Activated naive CD8-positive, alpha-beta T cell treated with anti-CD3 and anti-CD28 coated beads, Interleukin-2, amount 10 ng/mL, durations not matched to agents 7 days and 5 days (primary cell): ENCODE data around the gene PHOX2B. TPM values are rescaled to one million over a fixed set of nuclear protein-coding genes. Genes with fewer than 3 reads are reported as not detected.
"Not testable (repeated sequence)": the region's sequence is repeated elsewhere in the genome, so short reads cannot be mapped to it uniquely, and the experiment has no call there.

ENCODE experiments used
- ATAC-seq: fragments of 150-1000 bp; cut with Tn5 transposase; one replicate; pipeline ENCODE4 v1.10.0; 2021; ENCODE audit warnings: low read depth, moderate library complexity
- POLR2A ChIA-PET: fragments of 350-600 bp; sonication (Branson Sonifier 250); formaldehyde crosslinking; loops from one replicate; lab custom pipeline; 2021; ENCODE audit warnings: antibody characterized with exemption; lab: Charles Lee
- DNase-seq: peaks from one replicate; pipeline ENCODE4 v3.0.0; 2021
- H3K27ac Mint-ChIP-seq: one replicate; pipeline ENCODE4 v1.8.0; 2022; ENCODE audit warnings: mild to moderate bottlenecking, mixed read lengths
- H3K27me3 Mint-ChIP-seq: one replicate; pipeline ENCODE4 v1.8.0; 2022; ENCODE audit warnings: mild to moderate bottlenecking, moderate library complexity, mixed read lengths
- H3K36me3 Mint-ChIP-seq: one replicate; pipeline ENCODE4 v1.8.0; 2021; ENCODE audit warnings: mild to moderate bottlenecking, mixed read lengths
- H3K4me1 Mint-ChIP-seq: one replicate; pipeline ENCODE4 v1.8.0; 2021; ENCODE audit warnings: mixed read lengths
- H3K4me3 Mint-ChIP-seq: one replicate; pipeline ENCODE4 v1.8.0; 2022; ENCODE audit warnings: mild to moderate bottlenecking, moderate library complexity, mixed read lengths
- H3K9me3 Mint-ChIP-seq: one replicate; pipeline ENCODE4 v1.8.0; 2021; ENCODE audit warnings: mixed read lengths
- total RNA-seq, 2 experiments: library from RNA; stranded (reverse); gene quantifications; one replicate each; pipeline ENCODE4 v1.2.3, GENCODE V29; 2021

PHOX2B gene
- total RNA-seq, 2 experiments from 2014 or later = not detected

- POLR2A ChIA-PET = no interaction called here
- H3K27me3 Mint-ChIP-seq = peaks cover 58% of the 10 kb centered on the region
- H3K4me3 Mint-ChIP-seq = no peak overlapping the region
- DNase-seq = no peak
- H3K36me3 Mint-ChIP-seq = peaks cover 7% of the 10 kb centered on the region
- H3K4me1 Mint-ChIP-seq = no peaks in the 10 kb centered on the region
- ATAC-seq = no peak
- H3K9me3 Mint-ChIP-seq = peaks cover 6% of the 10 kb centered on the region
- H3K27ac Mint-ChIP-seq = peak overlapping the region; percentile 54
Measured at GRCh38 chr4:41744572-41745291, 3.8 kb downstream of the PHOX2B start.

- no peak overlapping the region for H3K27ac Mint-ChIP-seq
- peaks cover 6% of the 10 kb centered on the region for H3K9me3 Mint-ChIP-seq
- no peak for ATAC-seq
- H3K36me3 Mint-ChIP-seq = peaks cover 4% of the 10 kb centered on the region
- POLR2A ChIA-PET = no interaction called here
- no peak overlapping the region for H3K4me3 Mint-ChIP-seq
- peaks cover 27% of the 10 kb centered on the region for H3K27me3 Mint-ChIP-seq
- no peak for DNase-seq
- H3K4me1 Mint-ChIP-seq = no peaks in the 10 kb centered on the region
Measured at GRCh38 chr4:41741354-41741753, 7.2 kb downstream of the PHOX2B start.

GRCh38 chr4:41737491-41737890 lies 11.0 kb downstream of the PHOX2B start:
- H3K27ac Mint-ChIP-seq, POLR2A ChIA-PET, ATAC-seq, DNase-seq, H3K9me3 Mint-ChIP-seq, H3K36me3 Mint-ChIP-seq, H3K4me3 Mint-ChIP-seq, H3K4me1 Mint-ChIP-seq: not testable (repeated sequence)
- peaks cover 13% of the 10 kb centered on the region for H3K27me3 Mint-ChIP-seq

- no peaks in the 10 kb centered on the region for H3K4me1 Mint-ChIP-seq
- POLR2A ChIA-PET = no interaction called here
Measured at GRCh38 chr4:41734371-41734770, 14.2 kb downstream of the PHOX2B start.

GRCh38 chr4:41731569-41732126 lies 16.9 kb downstream of the PHOX2B start:
- Mint-ChIP-seq H3K36me3 (no peaks in the 10 kb centered on the region), H3K4me3 (no peak overlapping the region), H3K9me3 (no peaks in the 10 kb centered on the region), H3K4me1 (no peaks in the 10 kb centered on the region), H3K27ac (no peak overlapping the region), H3K27me3 (peaks cover 15% of the 10 kb centered on the region)
- POLR2A ChIA-PET = no interaction called here
- ATAC-seq (no peak), DNase-seq (no peak)

More at GRCh38 chr4:41734371-41734770, 14.2 kb downstream of the PHOX2B start:
- Mint-ChIP-seq H3K9me3 (no peaks in the 10 kb centered on the region), H3K27ac (no peak overlapping the region), H3K4me3 (no peak overlapping the region), H3K36me3 (no peaks in the 10 kb centered on the region), H3K27me3 (peaks cover 11% of the 10 kb centered on the region)
- no peak for ATAC-seq
- DNase-seq = no peak

GRCh38 chr4:41728573-41728913 lies 20.0 kb downstream of the PHOX2B start:
- Mint-ChIP-seq H3K27ac (no peak overlapping the region), H3K27me3 (peaks cover 11% of the 10 kb centered on the region), H3K9me3 (peaks cover 7% of the 10 kb centered on the region), H3K36me3 (no peaks in the 10 kb centered on the region), H3K4me3 (no peak overlapping the region), H3K4me1 (no peaks in the 10 kb centered on the region)
- ATAC-seq (no peak), DNase-seq (no peak)
- POLR2A ChIA-PET = no interaction called here

GRCh38 chr4:41727861-41728572 lies 20.5 kb downstream of the PHOX2B start:
- POLR2A ChIA-PET = no interaction called here
- Mint-ChIP-seq H3K4me1 (no peaks in the 10 kb centered on the region), H3K27ac (no peak overlapping the region), H3K4me3 (no peak overlapping the region), H3K36me3 (no peaks in the 10 kb centered on the region), H3K27me3 (peaks cover 11% of the 10 kb centered on the region), H3K9me3 (peaks cover 7% of the 10 kb centered on the region)
- DNase-seq = no peak
- ATAC-seq = no peak

GRCh38 chr4:41725254-41725653 lies 23.3 kb downstream of the PHOX2B start:
- POLR2A ChIA-PET = no interaction called here
- ATAC-seq (no peak), DNase-seq (no peak)
- Mint-ChIP-seq H3K4me1 (no peaks in the 10 kb centered on the region), H3K9me3 (peaks cover 7% of the 10 kb centered on the region), H3K27me3 (peaks cover 6% of the 10 kb centered on the region), H3K36me3 (no peaks in the 10 kb centered on the region), H3K4me3 (no peak overlapping the region), H3K27ac (no peak overlapping the region)

GRCh38 chr4:41723286-41723685 lies 25.2 kb downstream of the PHOX2B start:
- no peak overlapping the region for H3K4me3 Mint-ChIP-seq
- H3K9me3 Mint-ChIP-seq = peaks cover 7% of the 10 kb centered on the region
- POLR2A ChIA-PET = no interaction called here

GRCh38 chr4:41722181-41722580 lies 26.3 kb downstream of the PHOX2B start:
- no peaks in the 10 kb centered on the region for H3K36me3 Mint-ChIP-seq

More at GRCh38 chr4:41723286-41723685, 25.2 kb downstream of the PHOX2B start:
- ATAC-seq (no peak), DNase-seq (no peak)
- H3K27me3 Mint-ChIP-seq = no peaks in the 10 kb centered on the region
- H3K27ac Mint-ChIP-seq = no peak overlapping the region
- H3K36me3 Mint-ChIP-seq = no peaks in the 10 kb centered on the region
- no peaks in the 10 kb centered on the region for H3K4me1 Mint-ChIP-seq

GRCh38 chr4:41719417-41719816 lies 29.1 kb downstream of the PHOX2B start:
- H3K27ac Mint-ChIP-seq = no peak overlapping the region
- no peak for ATAC-seq
- H3K4me1 Mint-ChIP-seq = no peaks in the 10 kb centered on the region
- POLR2A ChIA-PET = no interaction called here
- no peak for DNase-seq
- H3K27me3 Mint-ChIP-seq = no peaks in the 10 kb centered on the region
- peaks cover 2% of the 10 kb centered on the region for H3K9me3 Mint-ChIP-seq
- H3K4me3 Mint-ChIP-seq = no peak overlapping the region
- no peaks in the 10 kb centered on the region for H3K36me3 Mint-ChIP-seq

More at GRCh38 chr4:41722181-41722580, 26.3 kb downstream of the PHOX2B start:
- Mint-ChIP-seq H3K9me3 (peaks cover 7% of the 10 kb centered on the region), H3K27me3 (no peaks in the 10 kb centered on the region), H3K4me3 (no peak overlapping the region), H3K27ac (no peak overlapping the region), H3K4me1 (no peaks in the 10 kb centered on the region)
- POLR2A ChIA-PET = no interaction called here
- ATAC-seq = no peak
- no peak for DNase-seq

- no peak for ATAC-seq
- POLR2A ChIA-PET = no interaction called here
- Mint-ChIP-seq H3K4me3 (no peak overlapping the region), H3K4me1 (no peaks in the 10 kb centered on the region), H3K27ac (no peak overlapping the region), H3K27me3 (no peaks in the 10 kb centered on the region), H3K9me3 (no peaks in the 10 kb centered on the region), H3K36me3 (no peaks in the 10 kb centered on the region)
- DNase-seq = no peak
Measured at GRCh38 chr4:41718907-41719306, 29.6 kb downstream of the PHOX2B start.

- no peak for ATAC-seq
- Mint-ChIP-seq H3K4me1 (no peaks in the 10 kb centered on the region), H3K27ac (no peak overlapping the region), H3K4me3 (no peak overlapping the region), H3K9me3 (peaks cover 5% of the 10 kb centered on the region), H3K36me3 (no peaks in the 10 kb centered on the region), H3K27me3 (peaks cover 2% of the 10 kb centered on the region)
- DNase-seq = no peak
- POLR2A ChIA-PET = no interaction called here
Measured at GRCh38 chr4:41715155-41715554, 33.4 kb downstream of the PHOX2B start.
